HG03571 (cell line): ENCODE data around the gene CSTPP1.

ENCODE experiments used
- ATAC-seq: cut with Tn5 transposase; IDR thresholded peaks from one replicate; pipeline ENCODE4 v1.9.1; 2021; ENCODE audit not compliant: unreplicated experiment

Gene CSTPP1

DNA sequence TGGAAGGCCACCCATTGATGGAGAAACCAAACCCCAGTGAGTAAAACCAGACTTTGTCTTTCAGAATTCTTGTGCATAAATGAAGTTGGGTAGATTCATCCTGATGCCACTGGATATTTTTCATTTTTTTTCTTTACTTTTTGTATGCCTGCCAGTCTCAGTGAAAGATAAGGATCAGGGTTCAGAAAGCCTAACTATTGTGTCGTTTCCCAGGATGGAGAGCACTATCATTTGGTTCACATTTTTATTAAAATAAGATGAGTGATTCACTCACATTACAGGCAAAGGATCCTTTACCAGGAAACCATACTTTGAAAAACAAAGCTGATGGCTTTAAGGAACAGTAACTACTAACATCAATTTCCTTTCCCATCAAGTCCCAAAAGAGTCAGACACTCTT is 188.1 kb downstream of the CSTPP1 start:
- no peak for ATAC-seq

DNA sequence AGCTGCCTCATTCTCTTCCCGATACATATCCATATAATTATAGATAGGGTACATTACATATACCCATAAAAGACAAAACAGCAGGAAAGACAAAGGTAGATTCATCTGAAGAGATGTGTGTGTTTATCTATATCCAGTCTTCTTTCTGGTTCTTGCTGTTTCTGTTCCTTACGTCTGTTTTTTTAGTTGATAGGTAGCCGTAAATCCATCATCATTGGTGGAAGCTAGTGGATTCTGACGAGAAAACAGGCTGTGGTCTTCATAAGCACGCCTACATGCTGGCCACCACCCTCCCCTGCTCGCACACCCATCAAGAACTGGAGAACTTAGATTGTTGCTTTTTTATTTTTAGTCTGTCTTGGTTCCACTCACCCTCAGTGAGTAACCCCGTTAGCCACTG is 188.5 kb downstream of the CSTPP1 start:
- ATAC-seq: no peak

DNA sequence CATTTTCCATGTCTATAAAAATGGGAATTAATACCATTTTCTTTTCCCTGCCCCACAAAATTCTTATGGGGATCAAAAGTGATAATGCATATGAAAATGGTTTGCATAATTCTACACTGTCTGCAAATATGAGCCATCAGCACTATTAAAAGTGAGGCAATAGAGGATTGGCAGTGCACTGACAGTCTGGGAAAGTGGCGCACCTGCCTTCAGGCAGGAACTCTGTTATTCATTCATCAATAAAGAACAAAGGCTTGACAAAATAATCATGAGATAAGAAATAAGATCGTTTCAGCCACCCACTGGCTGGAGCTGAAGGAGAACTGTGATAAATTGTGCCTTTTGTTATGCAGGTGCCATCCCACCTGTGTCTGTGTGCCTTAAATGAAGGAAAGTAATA is 190.7 kb downstream of the CSTPP1 start:
- no peak for ATAC-seq

DNA sequence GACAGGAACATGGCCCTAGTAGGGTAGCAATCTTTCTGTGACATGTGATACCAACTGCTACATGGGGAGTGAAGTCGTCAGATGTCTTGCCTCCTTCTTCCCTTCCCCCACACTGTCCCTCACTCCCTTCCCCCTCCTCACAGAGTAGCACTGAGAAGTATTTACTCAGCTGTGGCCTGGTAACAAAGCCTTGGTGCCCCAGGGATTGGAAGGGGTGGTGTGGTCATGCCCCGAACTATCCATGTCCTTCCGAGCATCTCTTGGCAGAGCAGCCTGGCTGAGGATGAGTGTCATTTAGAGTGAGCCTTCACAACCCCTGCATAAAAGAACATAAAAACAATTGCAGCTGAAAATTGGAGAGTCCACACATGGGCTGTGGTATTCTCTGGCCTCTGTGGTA is 194.0 kb downstream of the CSTPP1 start:
- no peak for ATAC-seq

DNA sequence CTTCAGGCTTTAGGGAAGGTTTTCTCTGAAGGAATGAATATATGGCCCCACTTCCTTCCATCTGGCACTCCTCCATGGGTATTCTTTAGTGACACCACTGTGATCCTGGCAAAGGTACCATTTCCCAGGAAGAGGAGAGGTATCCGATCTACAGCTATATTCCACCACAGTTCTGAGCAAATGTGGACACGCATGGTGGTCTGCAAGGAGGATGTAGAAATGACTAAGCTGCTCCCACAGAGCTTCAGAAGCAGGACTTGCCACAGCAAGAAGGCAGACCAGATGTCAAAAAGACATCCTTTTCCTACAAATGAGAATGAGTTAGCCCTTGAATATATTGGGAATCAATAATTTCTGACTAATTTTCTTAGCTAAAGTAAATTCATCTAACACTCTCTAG is 194.6 kb downstream of the CSTPP1 start:
- no peak for ATAC-seq

DNA sequence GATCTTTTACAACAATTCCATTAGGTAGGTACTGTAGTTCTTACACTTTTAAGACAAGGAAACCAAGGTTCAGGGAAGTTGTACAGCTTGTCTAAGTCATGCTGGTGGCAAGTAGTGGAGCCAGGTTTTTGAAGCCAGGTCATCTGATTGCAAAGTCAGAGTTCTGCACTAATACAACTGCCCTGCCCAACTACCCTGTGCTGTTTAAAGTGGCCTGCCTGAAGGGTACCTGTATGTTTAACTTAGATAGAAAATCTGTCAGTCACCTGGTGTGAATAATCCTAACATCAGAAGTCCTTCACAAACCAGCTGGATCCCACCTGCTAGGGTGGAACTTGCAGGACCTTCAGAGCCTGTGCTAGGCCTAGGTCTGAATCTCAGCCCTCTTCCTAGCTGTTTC is 195.9 kb downstream of the CSTPP1 start:
- ATAC-seq: no peak

DNA sequence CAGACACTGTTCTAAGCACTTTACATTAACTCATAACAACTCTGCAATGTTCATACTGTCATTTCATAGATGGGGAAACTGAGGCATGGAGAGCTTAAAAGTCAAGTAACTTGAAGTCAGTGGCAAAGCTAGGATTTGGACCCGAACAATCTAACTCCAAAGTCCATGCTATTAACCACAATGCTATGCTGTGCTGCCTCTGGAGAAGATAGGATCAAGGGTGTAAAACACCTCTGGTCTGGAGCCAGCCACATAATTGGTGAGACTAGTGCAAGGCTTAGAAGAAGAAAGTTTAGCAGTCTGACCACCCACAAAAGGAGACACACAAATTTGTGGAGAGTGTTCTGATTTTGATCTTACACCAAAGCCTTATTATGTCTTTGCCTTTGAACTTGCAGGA is 196.4 kb downstream of the CSTPP1 start:
- ATAC-seq: no peak

DNA sequence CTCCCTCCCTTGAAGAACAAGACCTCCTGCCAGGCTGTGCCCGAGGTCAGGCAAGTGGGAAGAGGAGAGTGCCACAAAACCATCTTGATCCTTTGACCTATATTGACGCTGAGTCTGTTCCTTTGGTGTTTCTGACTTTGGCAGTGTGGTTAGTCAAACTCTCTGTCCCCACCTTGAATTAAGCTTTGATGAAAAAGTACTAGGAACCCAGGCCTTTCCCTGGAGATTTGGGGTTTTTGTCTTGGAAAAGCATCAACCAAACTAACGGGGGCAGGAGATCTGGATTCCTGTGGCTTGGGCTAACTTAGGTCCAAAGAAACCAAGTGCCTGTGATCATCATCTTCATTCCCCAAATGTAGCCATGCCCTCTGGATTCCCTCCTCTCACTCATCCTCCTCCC is 199.8 kb downstream of the CSTPP1 start:
- no peak for ATAC-seq

DNA sequence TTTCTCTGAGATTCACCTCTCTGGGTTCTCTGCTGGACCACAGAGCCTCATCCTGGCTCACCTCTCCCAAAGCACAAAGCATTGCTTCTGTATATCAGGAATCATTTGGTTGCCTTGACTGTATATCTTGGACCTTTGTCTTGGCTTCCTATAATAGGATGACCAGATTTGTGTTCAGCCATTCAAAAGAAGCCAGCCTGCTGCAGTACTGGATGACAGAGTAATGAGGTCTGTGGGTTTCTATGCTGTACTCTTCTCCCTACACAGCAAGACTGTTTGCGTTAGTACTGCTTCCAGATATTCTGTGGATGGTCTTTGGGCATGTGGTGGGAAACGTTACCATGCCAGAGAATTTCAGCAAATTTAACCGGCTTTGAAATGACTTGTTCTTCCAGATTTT is 200.4 kb downstream of the CSTPP1 start:
- ATAC-seq: no peak

DNA sequence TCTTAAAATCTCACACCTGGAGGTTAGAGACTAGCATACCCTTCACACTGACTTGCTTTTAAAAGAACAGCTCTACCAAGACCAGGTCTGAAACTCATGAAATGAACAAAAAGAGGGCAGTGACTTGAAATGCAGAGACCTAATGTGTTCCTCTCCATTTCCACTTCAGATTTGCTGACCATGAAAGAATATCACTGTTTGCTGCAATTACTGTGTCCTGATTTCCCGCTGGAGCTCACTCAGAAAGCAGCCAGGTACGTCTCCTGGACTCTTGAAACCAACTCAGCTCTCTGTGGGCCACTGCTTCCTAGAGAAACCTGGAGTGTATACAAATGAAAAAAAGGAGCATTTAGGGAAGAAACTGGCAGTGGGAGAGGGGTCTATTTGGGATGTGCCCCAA is 200.9 kb downstream of the CSTPP1 start:
- no peak for ATAC-seq

DNA sequence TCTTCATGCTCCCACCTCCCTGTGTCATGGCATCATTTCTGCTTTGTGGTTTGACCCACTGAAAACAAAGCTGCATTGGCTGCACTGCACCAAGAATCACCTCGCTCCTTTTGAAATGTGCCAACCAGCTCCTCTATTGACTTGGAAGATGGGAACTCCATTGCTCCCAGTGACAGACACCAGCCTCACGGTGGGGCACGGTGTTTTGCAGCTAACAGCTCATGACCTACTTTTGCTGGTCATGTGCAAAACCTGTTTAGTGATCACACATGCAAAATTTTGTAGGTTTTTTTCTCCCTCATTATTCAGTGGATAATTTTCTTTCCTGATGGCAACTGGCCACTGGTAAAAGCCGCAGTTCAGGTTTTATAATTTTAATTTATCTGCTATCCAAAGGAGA is 203.3 kb downstream of the CSTPP1 start:
- no peak for ATAC-seq

DNA sequence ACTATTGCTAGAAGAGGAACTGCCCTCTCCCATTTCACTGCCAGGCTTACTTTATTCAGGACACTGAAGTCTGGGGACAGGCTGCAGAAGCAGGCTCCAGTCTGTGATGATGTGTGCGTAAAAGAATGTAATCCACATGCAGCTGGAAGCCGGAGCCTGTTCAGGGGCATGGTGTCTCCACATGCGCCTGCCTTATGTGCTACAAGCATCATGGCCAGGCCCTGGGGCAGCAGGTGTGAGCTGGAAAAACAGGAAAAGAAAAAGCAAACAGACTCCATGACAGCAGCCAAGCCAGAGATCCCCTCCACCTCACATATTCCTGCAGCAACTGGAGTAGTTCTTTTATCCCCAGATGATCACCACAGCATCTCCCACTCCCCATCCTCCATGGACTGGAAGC is 206.8 kb downstream of the CSTPP1 start:
- ATAC-seq: no peak

DNA sequence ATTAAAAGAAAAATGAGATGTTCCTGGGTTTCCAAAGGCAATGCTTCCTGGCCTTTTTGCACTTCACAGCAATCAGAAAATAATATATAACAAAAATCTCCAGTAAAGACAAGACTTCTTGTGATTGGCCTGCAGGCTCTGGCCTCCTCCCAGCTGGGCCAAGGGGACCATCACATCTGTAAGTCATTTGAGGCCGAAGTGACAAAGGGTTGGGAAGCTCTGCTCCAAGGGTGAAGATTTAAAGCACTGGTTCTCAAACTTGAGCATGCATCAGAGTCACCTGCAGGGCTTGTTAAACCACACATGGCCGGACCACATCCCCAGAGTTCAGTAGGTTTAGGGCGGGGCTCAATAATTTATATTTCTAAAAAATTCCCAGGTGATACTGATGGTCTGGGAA is 208.0 kb downstream of the CSTPP1 start:
- no peak for ATAC-seq

DNA sequence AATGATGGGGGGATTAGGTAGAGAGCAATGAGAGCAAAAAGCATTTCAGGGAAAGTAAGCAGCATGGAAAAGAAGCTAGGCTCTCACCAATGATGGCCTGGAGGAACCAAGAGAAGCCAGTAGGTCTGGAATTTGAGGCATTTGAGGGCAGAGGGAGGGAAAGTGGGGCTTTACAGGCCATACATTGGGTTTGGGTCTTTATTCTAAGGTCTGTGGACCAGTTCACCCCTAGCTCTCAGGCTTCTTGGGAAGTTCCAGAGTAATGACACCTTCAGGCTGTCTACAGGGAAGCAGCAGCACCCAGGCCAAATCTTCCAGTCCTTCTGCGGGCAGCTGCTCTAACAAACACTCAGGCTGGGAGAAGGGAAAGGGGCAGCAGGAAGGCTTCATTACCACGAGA is 210.7 kb downstream of the CSTPP1 start:
- no peak for ATAC-seq

DNA sequence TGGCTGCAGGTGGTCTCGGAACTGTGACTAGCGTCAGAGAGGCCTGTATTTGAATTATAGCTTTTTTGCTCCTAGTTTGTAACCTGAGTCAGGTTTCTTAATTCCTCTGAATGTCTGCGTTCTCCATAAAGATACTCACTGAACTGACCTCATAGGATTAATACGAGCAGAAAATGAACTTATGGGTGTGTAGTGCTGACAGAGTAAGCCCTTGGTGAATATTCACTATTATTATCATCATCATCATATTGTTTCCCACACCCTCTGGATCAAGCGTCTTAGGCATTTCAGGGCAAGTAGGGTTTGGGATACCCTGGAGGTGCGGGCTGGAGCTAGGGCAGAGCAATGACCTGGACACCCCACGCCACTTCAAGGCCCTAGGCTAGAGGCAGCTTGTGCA is 211.1 kb downstream of the CSTPP1 start:
- ATAC-seq: no peak

DNA sequence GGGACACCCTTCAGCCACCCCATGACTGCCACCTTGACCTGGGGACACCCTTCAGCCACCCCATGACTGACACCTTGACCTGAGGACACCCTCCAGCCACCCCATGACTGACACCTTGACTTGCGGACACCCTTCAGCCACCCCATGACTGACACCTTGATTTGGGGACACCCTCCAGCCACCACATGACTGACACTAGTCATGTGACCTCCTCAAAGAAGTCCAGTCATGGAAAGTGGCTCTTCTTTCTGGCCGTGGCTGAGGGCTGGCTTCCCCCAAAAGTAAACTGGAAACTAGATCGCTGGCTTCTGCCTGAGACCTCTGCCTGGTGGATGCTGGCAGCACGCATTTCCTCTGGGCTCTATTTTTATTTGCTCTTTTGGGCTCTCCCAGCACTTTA is 211.7 kb downstream of the CSTPP1 start:
- no peak for ATAC-seq

DNA sequence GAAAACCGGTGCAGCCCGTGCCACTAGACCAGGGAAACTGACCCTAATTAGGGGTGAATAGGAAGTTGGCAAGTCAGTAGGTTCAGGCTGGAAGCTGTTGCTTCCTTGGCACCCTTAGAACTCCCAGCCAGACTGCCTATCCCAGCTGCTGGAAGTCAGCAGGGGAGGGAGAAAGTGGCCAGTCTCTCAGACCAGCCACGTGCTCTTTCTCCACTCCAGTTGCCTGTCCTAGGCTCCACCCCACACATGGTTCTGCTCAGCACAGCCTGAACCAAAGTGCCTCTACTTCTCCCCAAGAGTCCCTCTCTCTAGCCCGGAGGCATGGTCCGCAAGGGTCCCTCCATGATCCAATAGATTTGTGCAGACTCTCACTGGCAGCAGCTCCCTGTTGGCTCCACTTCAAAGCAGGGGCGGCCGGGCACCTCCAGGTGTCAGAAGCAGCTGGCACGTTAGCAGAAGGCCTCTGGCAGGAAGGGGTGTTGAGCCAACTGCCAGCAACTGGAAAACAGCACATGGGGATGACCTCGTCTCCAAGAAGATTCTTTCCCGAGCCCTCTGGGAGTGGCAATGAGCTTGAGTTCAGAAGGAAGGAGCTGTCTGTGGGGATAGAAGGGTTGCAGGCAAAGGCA is 212.5 kb downstream of the CSTPP1 start:
- no peak for ATAC-seq

DNA sequence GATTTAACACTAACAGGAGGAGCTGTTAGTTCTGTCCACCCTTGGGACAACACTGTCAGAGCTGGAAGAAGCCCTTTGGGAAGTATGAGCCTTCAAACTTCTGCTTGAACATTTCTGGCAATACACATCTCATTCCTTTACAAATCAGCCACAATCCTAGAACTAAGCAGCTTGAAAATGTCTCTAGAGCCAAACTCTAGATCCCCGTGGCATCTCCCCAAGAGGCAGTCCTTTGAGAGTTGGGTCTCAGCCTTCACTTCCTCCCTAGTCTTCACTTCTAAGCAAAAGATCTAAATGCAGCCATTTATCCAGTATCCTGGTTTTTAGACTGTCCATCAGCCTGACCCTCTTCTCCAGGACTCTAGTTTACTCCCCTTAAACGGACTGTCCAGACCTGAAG is 213.2 kb downstream of the CSTPP1 start:
- no peak for ATAC-seq

DNA sequence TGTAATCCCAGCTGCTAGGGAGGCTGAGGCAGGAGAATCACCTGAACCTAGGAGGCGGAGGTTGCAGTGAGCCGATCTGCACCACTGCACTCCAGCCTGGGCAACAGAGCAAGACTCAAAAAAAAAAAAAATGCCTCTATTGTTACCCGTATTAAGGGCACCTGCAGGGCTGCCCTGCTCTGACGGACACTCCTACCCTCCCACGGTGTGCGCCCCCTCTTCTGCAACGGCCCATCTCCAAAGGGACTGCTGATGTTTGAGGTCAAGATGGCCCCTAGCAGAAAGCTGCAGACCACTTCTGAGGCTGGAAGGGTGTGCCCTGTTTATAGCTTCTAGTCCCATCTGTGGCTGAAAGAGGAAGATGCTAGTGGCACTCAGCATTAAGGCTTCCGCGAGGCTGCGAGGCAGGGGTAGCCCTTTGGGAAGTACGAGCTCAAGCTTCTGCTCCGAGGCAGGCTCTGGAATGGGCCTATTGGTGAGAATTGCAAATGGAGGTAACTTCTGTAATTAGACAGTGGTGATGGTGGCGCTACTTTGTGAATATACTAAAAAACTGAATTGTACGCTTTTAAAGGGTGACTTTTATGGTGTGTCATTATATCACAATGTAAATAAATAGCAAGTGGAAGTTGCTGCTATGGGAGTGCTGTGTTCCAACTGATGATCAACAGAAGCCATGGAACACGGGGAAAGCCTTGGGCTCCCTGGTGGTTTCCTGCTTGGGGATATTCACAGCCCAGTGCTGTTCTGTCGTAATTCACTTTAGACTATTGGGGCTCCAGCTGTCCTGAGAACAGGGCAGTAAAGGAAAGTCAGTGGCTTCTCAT is 215.8 kb downstream of the CSTPP1 start:
- ATAC-seq: no peak

DNA sequence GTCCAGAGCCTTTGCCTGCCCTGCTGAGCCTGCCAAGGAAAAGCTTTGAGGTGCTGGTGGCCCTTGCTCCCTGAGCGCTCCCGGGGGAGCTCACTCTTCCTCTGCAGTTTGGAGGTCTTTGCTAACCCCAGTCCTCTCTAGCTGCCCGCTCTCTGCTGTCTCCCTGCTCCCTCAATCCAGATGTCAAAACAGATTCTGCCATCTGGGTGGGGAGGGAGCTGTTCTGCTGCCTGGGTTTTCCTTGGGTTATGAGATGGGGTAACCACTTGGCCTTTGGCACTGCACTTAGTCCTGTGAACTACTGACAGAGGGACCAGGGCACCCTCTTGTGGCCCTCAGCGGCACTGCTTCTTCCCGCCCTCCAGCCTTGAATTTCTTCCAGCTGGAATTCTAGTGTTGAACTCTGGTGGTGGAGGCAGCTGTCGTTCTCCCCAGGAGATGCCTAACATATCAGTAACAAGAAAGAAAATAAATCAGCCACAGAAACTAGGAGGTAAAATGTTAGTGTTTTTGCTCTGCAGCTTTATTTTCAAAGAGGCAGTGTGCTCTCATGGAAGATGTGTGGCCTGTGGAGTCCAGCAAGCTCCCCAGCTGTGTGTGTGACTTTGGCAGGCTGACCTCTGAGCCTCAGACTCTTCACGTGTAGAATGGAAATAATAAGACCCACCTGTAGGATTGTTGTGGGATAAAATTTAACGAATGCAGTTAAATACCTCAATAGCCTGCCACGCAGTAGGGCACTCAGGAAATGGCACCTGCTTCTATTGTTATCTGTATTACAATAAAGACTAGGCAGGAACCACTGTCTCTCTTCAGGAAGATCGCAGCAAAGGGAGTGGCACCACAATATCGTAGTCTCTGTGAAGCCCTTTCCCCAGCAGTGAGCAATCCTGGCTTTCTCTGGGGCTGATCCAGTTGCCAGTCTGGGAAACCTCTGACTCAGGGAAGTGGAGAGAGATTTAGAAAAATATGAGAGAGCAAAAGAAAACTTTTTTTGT is 216.7 kb downstream of the CSTPP1 start:
- ATAC-seq: no peak
